T-helper 2 cell treated with Interferon-gamma antibody and Interleukin-4, amounts not matched to agents 100 ng/mL and 5 ng/mL, for 36 hours (primary cell): ENCODE results near the gene VASH2. TPM values are rescaled to one million over a fixed set of nuclear protein-coding genes. Genes with fewer than 3 reads are reported as not detected.

ENCODE experiments used
- intact Hi-C: fragments of 100-400 bp; cut with micrococcal nuclease; formaldehyde crosslinking; loops from one replicate; pipeline ENCODE4 v1.15.1; 2023
- total RNA-seq: library from RNA; stranded (reverse); gene quantifications from 2 replicates; pipeline ENCODE4 v1.2.3, GENCODE V29; 2022

The VASH2 gene
- total RNA-seq, 1 donor from 2014 or later = 0.61 TPM

DNA sequence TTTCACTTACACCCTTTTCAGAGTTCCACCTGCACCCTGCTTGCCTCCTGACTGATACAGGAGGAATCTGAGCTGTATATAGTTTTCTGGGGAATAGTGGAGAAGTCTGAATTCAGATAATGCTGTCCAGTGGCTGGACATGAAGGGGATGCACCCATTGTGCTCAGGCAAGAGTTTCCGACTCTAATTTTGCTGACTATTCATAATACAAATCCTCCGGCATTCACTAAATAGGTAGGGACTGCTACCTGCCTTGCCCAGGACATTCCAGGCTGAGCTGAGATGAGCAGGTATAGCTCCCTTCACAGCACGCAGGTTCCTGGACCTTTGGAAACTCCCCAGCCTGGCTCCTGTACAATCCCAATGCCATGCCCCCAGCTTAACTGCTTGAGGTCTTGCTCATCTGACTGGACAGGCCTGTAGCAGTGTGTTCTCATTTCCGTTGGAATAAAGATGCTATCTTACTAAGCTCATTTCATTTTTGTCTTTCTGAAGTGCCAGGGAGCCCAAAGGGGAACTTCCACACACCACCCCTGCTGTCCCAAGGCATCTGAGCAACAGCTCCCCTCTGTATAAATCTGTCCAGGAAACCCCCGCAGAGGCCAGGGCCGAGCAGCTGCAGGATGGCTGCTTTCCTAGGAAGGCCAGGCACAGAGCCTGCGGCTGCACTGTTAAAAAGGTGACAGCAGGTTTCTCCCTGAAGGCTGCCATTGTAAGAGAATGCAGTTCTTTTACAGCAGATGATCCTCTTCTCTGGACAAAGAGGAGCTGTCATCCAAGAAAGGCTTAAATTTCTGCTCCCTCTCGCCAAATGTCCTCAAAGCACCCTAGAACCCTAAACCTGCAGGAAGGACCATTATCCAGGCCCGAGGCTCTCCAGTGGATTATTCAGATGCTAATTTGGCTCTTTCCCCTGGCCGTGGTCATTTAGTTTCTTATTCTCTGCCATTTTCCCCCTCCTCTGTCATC, 21.7 kb upstream of the VASH2 start:
- intact Hi-C loops = no loop called here

GRCh38 chr1:212930986-212931678, 19.2 kb upstream of the VASH2 start:
- intact Hi-C loops = no loop called here

GRCh38 chr1:212933815-212934471, 16.4 kb upstream of the VASH2 start:
- intact Hi-C loops = no loop called here

DNA sequence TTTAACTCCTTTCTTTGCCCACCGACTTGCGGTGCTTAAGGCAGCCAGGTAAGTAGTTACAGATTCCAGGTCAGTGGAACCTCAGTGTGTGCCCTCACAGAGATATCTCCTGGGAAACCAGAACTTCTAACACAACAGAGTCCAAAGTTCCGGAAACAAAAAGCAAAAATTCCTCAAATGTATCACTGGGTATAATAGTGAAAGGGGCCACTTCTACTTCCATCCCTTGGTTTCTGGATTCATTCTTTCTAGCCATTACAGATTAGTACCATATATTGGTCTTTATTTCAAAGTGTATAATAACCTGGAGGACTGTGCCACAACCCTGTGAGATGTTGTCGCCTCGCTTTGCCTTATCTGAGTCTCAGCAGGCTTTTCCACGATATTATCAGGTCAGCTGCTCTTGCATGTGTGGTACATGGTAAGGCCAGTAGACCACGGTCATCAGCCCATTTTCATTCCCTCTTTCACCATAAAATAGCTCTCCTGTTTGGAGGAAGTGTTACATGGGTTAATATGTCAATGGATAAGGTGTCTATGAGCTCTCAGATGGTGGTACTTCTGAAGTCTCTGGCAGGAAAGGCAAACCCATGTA, 14.9 kb upstream of the VASH2 start:
- intact Hi-C loops = no loop called here

- intact Hi-C loops = no loop called here
Measured at GRCh38 chr1:212937034-212937433, 13.3 kb upstream of the VASH2 start.

DNA sequence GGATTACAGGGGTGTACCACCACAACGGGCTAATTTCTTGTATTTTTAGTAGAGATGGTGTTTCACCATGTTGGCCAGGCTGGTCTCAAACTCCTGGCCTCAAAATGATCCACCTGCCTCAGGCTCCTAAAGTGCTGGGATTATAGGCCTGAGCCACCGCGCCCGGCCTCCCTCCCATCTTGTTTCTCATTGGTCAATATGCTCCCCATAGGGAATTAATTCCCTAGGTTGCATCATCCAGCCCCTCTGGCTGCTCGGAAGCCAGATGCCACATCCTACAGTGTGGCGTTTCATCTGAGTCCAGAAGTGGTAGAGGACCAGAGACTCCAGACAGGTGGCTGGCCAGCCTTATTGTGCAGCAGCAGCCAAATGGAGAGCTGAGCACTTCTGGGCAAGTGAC, 11.5 kb upstream of the VASH2 start:
- intact Hi-C loops = no loop called here

- intact Hi-C loops = no loop called here
Measured at GRCh38 chr1:212941452-212941851, 8.9 kb upstream of the VASH2 start.

DNA sequence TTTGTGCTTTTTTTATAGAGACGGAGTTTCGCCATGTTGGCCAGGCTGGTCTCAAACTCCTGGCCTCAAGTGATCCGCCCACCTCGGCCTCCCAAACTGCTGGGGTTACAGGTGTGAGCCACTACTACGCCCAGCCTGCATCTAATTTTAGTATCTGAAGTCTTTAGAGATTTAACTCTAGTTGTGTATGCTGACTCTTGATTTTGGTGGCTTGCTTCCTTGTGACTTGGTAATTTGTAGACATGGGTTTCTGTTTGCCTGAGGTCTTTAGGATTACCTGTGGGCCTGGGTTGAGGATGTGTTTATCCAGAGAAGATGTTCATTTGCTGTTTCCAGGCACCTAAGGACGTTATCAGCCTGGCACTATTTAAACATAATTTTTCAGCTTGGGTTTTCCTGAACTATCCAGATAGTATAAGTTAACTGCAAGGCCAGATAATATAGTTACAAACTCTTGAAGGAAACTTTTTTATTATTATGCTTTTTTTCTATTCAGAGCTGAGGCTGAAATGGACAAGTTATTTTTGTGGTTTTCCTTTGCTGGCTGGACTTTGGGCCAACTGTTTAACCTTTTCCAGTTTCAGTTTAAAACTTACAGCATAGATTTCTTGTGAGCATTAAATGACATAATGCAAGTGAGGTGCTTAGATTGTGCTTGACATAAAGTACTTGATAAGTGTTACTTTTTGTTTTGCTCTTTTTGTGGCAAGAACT, 7.5 kb upstream of the VASH2 start:
- intact Hi-C loops = no loop called here

GRCh38 chr1:212943393-212943710, 7.0 kb upstream of the VASH2 start:
- intact Hi-C loops = no loop called here

GRCh38 chr1:212944229-212944901, 6.0 kb upstream of the VASH2 start:
- intact Hi-C loops = no loop called here

DNA sequence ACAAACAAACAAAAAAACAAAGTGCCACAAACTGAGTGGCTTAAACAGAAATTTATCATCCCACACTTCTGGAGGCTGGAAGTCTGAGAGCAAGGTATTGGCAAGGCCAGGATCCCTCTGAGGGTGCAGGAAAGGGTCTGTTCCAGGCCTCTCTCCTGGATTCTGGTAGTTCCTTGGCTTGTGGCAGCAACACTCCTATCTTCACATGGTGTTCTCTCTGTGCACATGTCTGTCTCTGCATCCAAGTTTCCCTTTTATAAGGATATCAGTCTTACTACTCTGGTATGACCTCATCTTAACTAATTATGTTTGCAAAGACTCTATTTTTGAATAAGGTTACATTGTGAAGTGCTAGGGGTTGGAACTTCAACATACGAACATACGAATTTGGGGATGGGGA, 5.3 kb upstream of the VASH2 start:
- intact Hi-C loops = no loop called here

DNA sequence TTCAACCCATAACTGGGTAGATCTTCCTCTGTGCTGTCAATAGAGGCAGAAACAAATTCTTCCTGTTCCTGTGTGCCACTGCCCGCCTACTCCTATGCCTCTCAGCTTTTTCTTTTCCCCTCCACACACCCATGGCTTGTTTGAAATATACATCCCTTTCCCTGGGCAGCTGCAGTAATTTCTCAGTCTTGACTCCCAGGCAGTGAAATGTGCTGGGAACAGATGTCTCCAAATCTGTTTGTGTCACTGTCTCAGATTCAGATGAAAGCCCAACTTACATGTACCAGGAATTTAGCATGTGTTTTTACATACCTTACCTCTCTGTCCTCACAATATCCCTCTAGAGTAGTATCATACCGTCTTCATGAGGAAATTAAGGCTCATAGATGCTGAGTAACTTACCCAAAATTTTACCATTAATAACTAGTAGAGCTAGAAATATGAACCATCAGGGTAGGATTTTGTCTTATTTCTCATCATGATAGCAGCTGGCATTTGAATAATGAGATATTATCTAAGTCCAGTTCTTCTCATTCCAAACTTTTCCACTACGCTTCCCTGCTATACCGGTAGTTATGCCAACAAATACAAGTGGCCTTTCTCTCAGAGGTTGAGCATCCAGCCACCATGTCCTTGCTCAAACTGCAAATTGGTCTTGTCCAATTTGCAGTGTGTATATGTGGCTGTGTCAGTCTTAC, 4.7 kb upstream of the VASH2 start:
- intact Hi-C loops = no loop called here

- intact Hi-C loops = no loop called here
Measured at GRCh38 chr1:212946872-212947271, 3.5 kb upstream of the VASH2 start.

DNA sequence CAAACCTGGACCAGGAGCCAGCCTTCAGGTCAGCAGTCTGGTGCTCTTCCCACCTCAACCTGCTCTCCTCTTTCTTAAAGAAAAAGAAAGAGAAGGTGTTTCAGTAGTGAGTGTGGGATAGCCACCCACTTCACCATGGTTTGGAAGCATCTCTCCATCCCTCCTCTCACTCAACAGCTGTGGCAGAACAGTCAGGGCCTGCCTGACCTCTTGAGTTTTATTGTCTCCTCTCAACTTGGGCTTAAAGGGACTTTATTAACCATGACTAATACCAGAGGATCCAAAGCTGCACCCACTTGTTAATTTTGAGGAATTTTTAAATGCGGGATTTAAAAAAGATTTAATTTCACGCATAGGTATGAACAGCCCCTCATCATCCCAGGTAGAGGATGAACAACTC, 570 bp upstream of the VASH2 start:
- intact Hi-C loops = no loop called here

DNA sequence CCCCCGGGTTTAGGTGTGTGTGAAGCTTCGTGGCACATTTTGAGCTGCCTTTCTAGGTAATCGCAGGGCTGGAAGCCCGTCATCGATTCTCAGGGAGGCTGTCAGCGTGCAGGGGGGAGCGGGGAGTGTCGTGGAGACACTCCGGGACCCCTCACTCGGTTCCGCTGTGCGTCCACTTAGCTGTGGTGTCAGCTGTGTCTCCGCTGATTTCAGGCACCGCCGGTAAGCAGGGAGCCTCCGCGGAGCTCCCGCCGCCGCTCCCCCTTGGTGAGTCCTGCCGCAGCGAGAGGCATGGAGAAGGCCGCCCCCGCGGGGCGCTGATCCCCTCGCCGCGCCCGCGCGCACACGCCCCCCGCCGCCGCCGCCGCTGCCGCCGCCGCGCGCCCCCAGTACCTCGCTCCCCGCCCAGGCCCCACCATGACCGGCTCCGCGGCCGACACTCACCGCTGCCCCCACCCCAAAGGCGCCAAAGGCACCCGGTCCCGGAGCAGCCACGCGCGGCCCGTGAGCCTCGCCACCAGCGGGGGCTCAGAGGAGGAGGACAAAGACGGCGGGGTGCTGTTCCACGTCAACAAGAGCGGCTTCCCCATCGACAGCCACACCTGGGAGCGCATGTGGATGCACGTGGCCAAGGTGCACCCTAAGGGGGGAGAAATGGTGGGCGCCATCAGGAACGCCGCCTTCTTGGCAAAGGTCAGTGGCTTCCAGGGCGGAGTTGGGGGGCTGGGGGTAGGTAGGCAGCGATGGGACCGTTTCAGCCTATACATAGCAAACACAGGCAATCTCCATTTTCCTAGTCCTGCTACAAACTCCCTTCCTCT, 995 bp downstream of the VASH2 start:
- intact Hi-C loops = no loop called here

DNA sequence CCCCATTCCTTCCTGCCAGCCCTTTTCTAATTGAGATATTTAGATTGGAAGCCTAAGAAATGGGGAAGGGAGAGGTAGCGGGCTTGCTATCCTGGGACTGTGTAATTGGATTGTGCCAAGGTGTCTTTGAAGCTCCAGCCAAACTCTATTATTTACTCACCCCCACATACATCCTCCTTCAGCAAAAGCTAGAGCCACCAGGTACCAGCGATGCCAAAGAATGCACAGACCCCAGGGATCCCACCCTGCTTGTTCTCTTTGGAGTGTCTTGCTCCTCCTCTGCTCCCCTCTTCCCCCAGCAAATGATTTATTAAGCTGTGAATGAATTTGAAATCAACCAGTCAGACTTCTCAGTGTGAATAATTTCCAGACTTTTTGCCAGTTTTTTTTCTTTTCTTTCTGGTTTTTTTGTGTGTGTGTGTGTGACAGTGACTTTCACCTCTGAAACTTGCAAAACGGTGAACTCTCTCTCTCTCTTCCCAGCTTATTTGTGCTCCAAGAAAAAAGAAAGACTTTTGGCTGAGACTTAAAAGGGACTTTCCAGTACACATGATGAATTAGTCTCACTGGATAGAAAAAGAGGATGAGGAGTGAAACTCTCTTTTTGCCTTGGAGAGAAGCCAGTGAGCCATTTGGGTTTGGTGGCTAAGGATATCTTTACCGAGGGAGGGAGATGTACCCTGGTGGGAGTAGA, 1.8 kb downstream of the VASH2 start:
- intact Hi-C loops = no loop called here

DNA sequence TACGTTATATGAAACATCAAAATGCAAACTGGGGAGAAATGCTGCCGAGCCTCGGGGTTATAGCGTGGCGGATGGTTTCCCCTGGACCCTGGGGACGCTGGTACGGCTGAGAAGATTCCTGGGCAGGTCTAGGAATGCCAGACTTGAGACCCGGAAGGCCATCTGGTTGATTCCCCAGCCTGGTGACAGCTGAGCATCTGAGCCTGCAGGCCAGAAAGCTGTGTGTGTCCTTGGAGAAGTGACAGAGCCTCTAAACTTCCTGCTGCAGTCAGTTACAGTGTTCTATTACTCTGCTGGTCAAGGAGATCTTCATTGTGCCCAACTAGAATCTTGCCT, 2.3 kb downstream of the VASH2 start:
- intact Hi-C loops = no loop called here

- intact Hi-C loops = no loop called here
Measured at GRCh38 chr1:212953321-212953720, 3.0 kb downstream of the VASH2 start.

GRCh38 chr1:212954514-212954913, 4.2 kb downstream of the VASH2 start:
- intact Hi-C loops = no loop called here
